HG03135 (cell line): ENCODE data around the gene ADGRL3.

Experiments
- ATAC-seq: cut with Tn5 transposase; IDR thresholded peaks from one replicate; pipeline ENCODE4 v1.9.1; 2021; ENCODE audit warnings: mild to moderate bottlenecking, moderate library complexity; ENCODE audit not compliant: unreplicated experiment

Gene ADGRL3

DNA sequence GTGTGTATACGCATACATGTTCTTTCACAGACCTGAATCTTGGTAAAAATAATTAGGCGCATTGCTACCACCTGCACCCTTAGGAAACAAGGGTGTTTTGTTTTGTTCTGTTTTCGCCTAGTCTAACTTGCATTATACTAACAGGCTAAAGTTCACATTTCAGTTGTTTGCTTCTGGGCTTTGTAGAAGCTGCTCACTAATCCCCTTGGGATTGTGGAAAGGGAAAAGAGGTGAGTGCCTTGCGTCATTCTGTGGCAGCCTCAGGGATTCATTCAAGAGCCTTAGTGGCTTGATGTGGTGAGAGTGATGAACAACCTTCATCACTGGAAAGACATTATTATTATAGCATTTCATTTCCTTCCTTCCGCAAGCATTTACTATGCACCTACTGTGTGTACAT lies 331.1 kb downstream of the ADGRL3 start:
- no peak for ATAC-seq

DNA sequence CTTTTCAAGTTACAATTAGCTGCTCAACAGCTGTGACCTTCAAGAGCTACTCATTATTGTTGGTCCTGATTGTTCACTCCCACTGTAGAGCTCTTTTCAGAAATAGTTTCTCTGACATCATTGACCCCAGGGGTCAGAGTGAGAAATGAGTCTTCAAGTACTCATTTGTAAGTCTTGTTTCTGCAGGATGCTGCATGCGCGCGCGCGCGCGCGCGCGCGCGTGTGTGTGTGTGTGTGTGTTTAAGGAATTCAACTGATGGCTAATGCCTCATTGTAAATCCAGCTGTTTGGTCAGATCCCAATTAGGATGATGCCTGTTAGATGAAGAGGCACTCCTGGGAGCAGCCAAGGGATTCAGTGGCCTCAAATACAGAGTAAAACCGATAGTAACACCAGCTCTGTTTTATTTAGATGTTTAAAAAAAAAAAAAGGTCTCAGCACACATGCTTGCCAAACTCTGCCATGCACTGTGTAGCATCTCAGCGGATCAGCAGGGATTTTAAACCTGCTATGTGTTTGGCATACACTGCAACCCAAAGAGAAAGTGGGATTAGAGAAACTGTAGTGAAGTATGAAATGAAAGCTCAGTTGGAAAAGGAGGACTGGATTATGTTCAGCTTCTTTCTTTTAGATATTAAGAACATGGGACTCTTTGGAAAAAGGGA lies 332.3 kb downstream of the ADGRL3 start:
- ATAC-seq: no peak

DNA sequence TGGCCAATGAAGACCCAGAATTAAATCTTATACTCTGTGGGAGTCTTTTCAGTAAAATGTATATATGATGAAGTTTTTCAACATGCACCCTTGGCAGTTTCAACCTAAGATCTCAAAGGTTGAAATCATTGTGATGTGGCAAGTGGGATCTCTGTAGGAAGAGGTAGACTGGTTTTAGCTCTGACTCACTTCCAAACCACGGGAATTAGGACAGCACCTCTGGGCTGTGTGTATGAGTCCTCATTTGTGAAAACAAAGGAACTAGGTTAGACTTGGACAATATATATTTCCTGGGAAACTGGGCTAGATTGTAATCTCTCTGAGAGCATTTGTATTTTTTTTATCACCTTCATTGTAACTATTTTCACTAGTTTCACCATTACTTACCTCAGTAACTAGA lies 333.0 kb downstream of the ADGRL3 start:
- ATAC-seq: no peak

DNA sequence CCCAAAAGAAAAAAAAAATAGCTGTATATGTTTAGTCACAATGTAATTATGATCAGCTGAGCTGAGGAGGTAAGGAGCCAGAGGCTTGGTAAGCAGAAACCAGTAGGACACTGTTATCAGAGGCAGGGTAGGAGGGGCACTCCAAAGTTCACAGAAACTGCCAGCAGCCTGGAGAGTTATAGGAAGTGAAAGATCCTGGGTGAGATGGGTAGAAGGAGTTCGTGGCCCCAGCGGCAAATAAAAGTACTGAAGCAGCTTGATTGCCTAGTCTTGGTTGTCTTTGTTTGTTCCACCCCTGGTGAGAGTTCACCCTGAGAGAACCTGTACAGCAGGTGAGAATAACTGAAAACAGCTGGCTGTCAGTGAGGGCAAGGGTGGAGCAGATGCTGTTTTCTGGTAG lies 340.8 kb downstream of the ADGRL3 start:
- ATAC-seq: no peak

DNA sequence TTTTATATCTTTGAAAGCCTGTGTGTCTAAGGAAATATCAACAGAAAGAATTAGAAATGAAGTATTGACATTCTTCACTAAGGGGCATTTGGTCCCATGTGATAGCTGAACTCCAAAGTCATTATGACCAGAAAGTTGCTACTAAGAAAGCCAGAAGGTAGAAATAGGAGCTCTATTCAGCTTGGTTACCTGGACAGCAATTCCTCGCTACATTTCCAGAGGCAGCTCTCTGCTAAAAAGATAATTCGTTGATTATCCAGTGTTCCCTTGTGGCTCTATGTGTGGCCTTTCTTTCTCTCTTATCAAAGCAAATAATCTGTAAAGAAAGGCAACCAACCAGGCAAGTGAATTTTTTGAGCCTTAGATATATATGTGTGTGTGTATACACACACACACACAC lies 341.3 kb downstream of the ADGRL3 start:
- ATAC-seq: no peak

DNA sequence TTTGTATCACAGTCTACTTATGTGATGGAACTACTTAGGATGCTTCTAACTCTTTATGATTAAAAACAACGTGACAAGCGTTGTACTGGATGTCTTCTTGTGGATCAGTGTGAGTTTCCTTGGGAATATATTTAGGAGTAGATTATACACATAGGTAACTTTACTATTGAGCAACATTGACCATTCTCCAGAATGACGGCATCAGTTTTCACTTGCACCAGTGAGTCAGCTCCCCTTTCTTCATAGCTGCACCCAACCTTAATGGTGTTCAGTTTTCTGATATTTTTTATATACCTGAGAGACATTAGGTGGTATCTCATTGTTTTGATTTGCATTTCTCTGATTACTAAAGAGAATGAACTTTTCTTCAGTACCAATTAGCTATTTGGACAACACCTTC lies 343.9 kb downstream of the ADGRL3 start:
- no peak for ATAC-seq

DNA sequence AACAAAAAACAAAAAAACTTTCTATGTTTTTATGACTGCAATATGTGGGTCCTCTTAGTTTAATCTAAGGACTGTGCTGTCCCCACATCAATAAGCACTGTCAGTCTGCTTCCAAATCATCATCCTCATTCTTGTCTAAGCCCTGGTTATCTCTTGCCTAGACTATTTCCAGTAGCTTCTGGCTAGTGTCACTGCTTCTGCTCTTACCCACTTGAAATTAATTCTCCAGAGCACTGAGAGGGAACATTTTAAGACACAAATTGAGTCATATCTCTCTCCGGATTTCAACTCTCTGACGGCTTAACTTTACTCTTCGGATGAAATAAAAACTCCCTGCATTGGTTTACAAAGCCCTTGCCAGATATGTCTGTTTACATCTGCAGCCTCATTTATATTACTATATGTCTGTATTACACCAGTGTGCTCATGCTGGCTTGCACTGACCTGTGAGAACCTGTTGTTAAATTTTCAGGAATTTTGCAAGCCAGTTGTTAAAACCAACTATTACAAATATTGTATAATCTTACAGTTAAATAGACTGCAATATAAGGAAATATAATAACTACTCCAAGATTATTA lies 345.9 kb downstream of the ADGRL3 start:
- ATAC-seq: no peak

DNA sequence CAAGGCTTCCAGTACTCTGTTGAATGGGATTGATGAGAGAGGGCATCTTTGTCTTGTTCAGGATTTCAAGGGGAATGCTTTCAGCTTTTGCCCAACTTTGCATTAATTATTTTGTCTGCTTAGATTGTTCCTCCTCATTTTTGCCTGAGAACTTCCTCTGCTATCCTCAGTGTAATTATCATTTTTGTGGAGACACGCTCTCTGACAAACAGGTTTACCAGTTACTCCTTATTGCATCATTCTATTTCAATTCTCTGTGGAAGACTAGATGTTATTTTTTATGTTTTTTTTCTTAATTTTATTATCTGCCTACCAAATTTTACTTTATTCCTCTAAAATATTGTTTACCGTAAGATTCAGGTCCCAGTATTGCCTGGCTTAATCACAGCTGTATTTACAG lies 349.2 kb downstream of the ADGRL3 start:
- no peak for ATAC-seq

DNA sequence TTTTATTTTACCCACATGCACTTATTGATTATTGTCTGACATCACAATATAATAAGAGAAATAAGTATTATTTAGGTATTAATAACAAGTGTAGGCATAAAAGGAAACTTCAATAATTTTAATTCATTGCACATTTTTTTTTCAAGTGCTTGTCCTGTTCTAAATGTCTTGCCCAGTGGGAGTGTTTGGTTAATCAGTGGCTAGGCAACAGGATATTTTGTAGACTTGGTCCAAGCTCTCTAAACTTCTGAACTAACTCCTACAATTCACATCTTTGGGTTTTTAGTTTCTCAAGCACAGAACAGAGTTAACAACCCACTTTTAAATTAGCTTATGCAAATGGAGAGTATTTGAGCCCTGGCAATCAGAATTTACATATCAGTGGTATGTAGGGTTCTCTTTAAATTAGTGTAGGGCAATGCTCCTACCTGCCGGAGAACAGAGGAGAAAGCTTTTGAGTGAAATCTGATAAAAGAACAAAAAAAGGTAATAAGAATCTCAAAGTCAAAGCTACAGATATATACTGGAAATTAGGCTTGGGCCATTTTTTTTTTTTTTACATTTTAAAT lies 353.5 kb downstream of the ADGRL3 start:
- ATAC-seq: no peak

DNA sequence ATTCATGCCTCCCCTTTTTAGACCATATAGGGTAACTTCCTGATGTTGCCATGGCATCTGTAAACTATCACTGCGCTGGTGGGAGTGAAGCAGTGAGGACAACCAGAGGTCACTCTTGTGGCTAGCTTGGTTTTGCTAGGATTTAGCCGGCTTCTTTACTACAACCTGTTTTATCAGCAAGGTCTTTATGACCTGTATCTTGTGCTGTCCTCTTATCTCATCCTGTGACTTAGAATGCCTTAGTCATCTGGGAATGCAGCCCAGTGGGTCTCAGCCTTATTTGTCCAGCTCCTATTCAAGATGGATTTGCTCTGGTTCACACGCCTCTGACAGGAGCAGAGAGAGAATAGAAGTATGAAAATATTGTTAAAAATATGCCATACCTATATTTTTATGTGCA lies 355.7 kb downstream of the ADGRL3 start:
- no peak for ATAC-seq

DNA sequence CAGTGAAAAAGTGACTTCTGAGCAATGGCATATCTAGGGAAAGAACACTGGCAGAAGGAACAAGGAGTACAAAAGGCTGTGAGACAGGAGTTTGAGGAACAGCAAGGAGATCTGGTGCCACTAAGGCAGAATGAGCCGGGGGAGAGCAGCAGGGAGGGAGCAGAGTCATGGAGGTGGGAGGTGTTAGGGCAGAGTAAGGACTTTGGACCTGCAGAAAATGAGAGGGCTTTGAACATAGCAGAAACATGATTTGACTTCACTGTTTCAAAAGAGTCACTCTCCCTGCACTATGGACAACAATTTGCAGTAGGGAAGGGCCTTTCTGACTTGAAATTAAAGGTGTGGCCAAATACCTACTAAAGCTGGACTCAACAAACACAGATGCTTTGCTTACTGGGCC lies 356.2 kb downstream of the ADGRL3 start:
- ATAC-seq: no peak

DNA sequence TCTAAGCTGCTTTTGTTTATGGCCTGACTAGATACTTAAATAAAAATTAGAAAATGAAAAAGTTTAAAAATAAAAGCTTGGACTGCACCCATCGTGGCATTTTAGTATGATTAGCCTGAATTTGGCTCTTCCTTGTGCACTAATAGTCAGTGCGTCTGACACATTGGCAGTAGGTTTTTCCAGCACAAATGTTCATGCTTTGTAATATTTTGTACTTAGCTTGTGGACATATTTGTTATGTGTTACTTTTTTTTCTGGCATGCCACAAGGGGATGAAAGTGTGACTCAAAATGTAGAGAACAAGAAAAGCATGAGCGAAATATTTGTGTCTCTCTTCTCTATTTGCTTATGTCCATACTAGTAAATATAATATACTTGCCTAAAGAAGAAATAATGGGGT lies 359.3 kb downstream of the ADGRL3 start:
- no peak for ATAC-seq

DNA sequence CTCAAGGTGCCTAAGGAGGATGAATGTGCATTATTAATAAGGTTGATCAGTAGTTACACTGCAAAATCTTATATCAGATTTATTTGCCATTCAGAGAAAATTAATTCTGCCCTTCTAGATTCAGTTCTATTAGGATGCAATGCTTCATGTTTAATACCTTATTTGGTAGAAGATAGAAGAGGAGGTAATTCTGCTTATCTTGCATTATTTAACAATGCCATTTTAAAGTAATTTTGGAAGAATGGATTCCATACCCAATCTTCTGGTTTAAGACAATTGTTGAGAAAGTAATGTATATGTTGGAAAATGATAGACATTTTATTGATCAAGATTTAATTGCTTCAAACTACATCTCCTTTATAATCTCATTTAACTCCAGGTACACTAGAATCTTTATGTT lies 360.9 kb downstream of the ADGRL3 start:
- no peak for ATAC-seq

DNA sequence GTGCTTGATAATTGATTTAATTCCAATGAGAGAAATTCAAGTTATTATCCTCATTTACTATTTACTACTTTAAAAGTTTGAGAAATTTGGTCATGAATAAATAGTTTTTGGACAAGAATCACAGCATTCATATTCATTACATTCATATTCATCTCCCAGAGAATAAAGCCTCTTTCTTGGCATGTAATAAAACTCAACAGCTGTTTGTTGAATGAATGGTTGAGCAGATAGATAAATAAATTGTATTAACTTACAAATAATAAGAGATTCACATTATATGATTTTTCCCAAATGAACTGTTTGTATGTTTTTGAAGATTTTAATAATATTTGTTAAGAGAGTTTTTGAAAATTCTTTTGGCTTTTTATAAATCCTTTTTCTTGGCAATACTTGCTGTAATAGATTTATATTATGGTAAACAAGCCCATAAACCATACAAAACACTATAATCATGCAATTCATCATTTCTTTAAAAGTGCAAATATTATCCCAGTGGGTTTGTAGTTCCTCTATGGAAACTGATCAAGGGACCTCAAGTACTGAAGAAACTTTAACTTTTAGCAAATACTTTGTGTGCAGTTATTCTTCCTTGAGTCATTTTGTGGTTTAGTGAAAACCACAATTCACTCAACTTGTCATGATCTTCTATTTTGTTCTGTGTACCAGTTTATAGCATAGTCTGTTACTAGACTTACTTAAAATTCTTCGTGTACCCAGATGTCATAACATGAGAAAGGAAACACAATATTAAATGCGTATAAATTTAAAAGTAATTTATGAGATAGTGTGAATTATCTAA lies 371.8 kb downstream of the ADGRL3 start:
- ATAC-seq: no peak

DNA sequence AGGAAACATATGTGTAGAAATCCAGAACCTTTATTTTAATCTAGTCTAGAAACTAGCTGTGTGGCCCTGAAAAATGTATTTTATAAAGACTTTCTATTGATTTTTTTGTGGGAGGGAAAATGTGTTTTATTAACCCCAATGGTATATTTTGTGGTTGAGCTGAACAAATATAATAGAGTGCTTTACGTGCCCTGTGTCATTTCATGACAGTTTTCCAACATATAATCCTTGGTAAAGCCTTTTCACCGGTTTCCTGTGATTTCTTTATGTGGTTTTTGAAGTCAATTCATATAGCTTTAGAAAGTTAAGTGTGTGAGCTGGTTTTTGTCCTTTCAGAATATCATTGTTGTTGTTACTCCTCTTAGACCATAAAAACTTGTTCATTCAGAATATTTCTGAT lies 375.7 kb downstream of the ADGRL3 start:
- no peak for ATAC-seq

DNA sequence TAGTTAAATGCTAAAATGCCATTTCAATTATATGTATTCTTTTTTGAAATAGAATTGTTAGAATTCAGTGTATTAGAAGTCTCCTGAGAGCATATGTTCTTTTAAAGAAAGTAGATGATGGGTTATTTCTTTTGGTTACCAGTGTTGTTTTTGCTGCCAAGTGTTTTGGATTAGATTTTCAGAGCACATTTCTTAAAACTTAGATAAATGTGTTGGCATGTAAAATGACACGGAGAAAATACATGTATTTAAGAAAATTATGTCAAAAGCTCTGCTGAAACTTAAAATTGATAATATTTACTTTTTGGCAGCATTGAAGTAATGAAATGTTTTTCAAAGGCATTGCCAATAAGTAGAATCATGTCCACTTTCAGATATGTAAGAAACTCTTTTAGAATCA lies 379.7 kb downstream of the ADGRL3 start:
- ATAC-seq: no peak

DNA sequence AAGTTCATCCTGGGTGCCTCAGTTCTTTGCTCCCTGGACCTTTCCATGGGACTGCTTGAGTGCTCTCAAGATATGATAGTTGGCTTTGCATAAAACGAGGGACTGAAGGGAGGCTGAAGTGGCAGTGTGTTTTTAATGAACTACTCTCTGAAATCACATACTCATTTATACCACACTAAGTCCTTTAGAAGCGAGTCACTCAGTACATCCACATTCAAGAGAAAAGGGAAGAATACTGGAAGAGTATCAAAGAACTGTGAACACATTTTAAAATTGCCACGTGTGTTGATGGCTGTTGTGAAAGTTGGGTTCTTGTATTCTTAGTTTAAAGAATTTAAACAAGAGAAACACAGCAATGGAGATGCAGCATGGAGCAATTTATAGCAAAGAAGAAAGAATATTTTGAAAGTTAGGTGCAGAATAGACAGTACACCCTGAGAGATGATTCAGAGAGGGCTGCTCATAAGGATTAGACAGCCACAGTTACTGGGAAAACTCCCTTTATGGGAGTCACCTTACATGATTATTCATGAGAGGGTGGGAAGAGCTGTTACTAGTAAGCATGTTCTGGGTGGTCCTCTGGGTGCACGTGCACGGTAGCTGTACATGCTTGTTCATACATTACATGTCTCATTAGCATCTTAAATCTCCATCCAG lies 380.7 kb downstream of the ADGRL3 start:
- no peak for ATAC-seq

DNA sequence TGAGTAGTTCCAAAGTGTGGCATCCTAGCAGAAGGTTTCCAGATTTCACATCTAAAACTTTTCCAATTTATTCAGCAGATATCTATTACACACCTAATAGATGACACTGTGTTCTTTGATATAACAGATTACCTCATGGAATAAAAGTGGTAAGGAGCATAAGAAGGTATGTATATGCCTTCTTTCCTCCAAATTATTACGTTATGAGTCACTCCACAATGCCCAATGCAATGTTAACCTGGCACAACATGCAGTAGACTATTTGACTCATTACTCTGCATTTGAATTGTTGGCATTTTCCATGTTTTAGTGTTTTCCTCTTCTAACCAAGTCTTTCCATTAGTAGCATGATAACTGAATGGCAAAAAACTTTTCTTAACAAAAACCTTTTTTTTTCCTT lies 383.6 kb downstream of the ADGRL3 start:
- ATAC-seq: no peak

DNA sequence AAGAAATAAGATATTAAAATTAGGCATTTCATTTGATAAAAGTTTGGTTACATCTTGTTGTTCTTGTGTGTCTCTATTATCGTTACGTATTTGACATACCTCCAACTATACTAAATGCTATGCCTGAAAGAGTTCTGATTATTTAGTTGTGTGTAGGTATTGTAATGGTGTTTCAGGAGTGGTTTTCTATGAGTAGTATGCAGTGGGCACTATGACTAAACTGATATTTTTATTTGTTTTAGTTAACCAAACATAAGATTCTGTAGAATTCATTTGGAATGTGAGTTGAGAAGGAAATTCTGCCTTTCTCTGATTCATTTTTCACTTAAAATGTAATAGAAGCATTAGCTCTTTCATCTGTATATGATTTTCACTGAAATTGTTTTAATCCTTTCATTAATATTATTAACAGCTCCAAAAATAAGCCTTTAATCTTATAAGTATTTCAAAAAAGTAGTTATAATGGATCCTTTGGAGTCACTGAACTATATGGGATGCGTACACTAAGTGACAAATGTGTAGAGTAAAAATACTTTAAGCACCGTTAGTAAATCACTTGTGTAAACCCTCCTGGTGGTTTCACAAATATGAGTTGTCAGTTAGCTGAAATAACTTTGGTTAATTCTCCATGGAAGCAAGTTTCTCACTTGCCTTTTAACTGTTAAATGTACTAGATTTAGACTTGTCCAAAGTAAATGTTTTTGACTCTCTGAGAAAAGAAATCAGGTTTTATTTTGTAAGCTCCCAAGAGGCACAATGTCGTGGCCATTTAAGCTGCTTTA lies 388.7 kb downstream of the ADGRL3 start:
- no peak for ATAC-seq

DNA sequence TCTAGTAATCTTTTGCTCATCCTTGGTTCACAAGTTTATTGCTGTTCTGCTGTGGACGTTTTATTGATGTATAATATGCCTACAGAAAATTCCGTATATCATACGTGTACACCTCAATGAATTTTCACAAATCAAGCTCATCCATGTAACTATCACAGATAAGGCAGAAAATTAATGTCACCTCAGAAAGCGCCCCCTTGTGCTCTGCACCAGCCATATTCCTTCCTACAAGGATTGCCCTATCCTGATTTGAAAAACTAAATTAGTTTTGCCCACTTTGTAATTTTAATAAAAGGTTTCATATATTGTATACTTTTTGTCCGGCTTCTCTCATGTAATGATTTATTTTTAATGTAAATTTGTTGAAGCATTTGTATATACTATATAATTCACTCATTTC lies 390.8 kb downstream of the ADGRL3 start:
- no peak for ATAC-seq
